Neuronal stem cell (in vitro differentiated cells): ENCODE results near the gene ZBTB2.

Source experiments
- DNase-seq: peaks from one replicate; pipeline ENCODE4 v3.0.0-alpha.2; 2013; ENCODE audit warnings: low spot score
- H2AFZ ChIP-seq: one replicate; pipeline ENCODE4 v1.6.1; 2013; ENCODE audit warnings: mild to moderate bottlenecking, low read length, inconsistent platforms
- H2AK5ac ChIP-seq: 2 replicates; pipeline ENCODE4 v1.6.1; 2013; ENCODE audit warnings: low read depth, mild to moderate bottlenecking, inconsistent platforms, low read length, moderate library complexity, mixed read lengths
- H2BK120ac ChIP-seq: 2 replicates; pipeline ENCODE4 v1.6.1; 2013; ENCODE audit warnings: low read depth, mild to moderate bottlenecking, inconsistent platforms, low read length, moderate library complexity, mixed read lengths
- H2BK12ac ChIP-seq: one replicate; pipeline ENCODE4 v1.6.1; 2013; ENCODE audit warnings: low read length, inconsistent platforms
- H2BK15ac ChIP-seq: 2 replicates; pipeline ENCODE4 v1.6.1; 2013; ENCODE audit warnings: mild to moderate bottlenecking, low read length, inconsistent platforms, mixed read lengths
- H2BK5ac ChIP-seq: one replicate; pipeline ENCODE4 v1.6.1; 2013; ENCODE audit warnings: inconsistent platforms, mild to moderate bottlenecking, low read length, moderate library complexity
- H3K14ac ChIP-seq: one replicate; pipeline ENCODE4 v1.6.1; 2013; ENCODE audit warnings: low read length, inconsistent platforms
- H3K18ac ChIP-seq: 2 replicates; pipeline ENCODE4 v1.6.1; 2013; ENCODE audit warnings: low read length, inconsistent platforms
- H3K23ac ChIP-seq: 2 replicates; pipeline ENCODE4 v1.6.1; 2013; ENCODE audit warnings: low read depth, mild to moderate bottlenecking, mixed read lengths, low read length, inconsistent platforms; ENCODE audit not compliant: poor library complexity
- H3K27ac ChIP-seq: replicated peaks from 3 replicates; pipeline ENCODE4 v1.5.1; 2013; ENCODE audit warnings: low read length, inconsistent platforms
- H3K27me3 ChIP-seq, 3 experiments: 2 replicates each; pipeline ENCODE4 v1.6.1; 2013; ENCODE audit warnings: low read length in 3 of 3, mild to moderate bottlenecking in 2 of 3, inconsistent platforms in 1 of 3, low read depth in 1 of 3, mixed read lengths in 1 of 3, moderate library complexity in 1 of 3; ENCODE audit not compliant: control insufficient read depth in 3 of 3, insufficient read depth in 3 of 3
- H3K36me3 ChIP-seq, 2 donors: replicated peaks in 1 of 2; 2 replicates each; pipeline ENCODE4 v1.6.1; 2013; ENCODE audit warnings: low read length in 2 of 2; ENCODE audit not compliant: control insufficient read depth in 2 of 2, insufficient read depth in 2 of 2
- H3K4ac ChIP-seq: 2 replicates; pipeline ENCODE4 v1.6.1; 2013; ENCODE audit warnings: inconsistent platforms, mild to moderate bottlenecking, low read length, moderate library complexity
- H3K4me1 ChIP-seq, 2 donors: 1 replicate in 1 of 2; 2 replicates in 1 of 2; pipeline ENCODE4 v1.6.1; 2013; ENCODE audit warnings: low read length in 2 of 2, low read depth in 1 of 2; ENCODE audit not compliant: control insufficient read depth in 2 of 2, insufficient read depth in 1 of 2
- H3K4me2 ChIP-seq: one replicate; pipeline ENCODE4 v1.6.1; 2013; ENCODE audit warnings: mild to moderate bottlenecking, low read length, inconsistent platforms; ENCODE audit not compliant: insufficient read depth, poor library complexity, severe bottlenecking
- H3K4me3 ChIP-seq, 2 donors: 2 replicates each; pipeline ENCODE4 v1.5.1; 2013; ENCODE audit warnings: low read length in 2 of 2, mild to moderate bottlenecking in 2 of 2, inconsistent platforms in 1 of 2, moderate library complexity in 1 of 2
- H3K79me1 ChIP-seq: one replicate; pipeline ENCODE4 v1.6.1; 2013; ENCODE audit warnings: low read depth, mild to moderate bottlenecking, inconsistent platforms, low read length, moderate library complexity
- H3K9ac ChIP-seq: one replicate; pipeline ENCODE4 v1.6.1; 2013; ENCODE audit warnings: mild to moderate bottlenecking, low read depth, low read length, inconsistent platforms; ENCODE audit not compliant: poor library complexity
- H3K9me3 ChIP-seq, 2 donors: replicated peaks in 1 of 2; 2 replicates each; pipeline versions ENCODE3 to v1.6.1; 2013; ENCODE audit warnings: low read length in 2 of 2, mild to moderate bottlenecking in 2 of 2, inconsistent platforms in 1 of 2, low read depth in 1 of 2, mixed read lengths in 1 of 2, moderate library complexity in 1 of 2; ENCODE audit not compliant: control insufficient read depth in 2 of 2, insufficient read depth in 1 of 2
- H4K8ac ChIP-seq: one replicate; pipeline ENCODE4 v1.6.1; 2013; ENCODE audit warnings: low read depth, mild to moderate bottlenecking, inconsistent platforms, low read length, moderate library complexity
- H4K91ac ChIP-seq: one replicate; pipeline ENCODE4 v1.6.1; 2013; ENCODE audit warnings: low read length, low read depth, mild to moderate bottlenecking, inconsistent platforms; ENCODE audit not compliant: poor library complexity
- WGBS, 2 donors: extraction: QIAGEN DNeasy Blood & Tissue Kit; methylation state at CpG; one replicate each; pipeline ENCODE4 v1.1.7; 2013; ENCODE audit warnings: missing lambda C conversion rate in 2 of 2, mixed read lengths in 1 of 2; ENCODE audit not compliant: insufficient read length in 2 of 2, insufficient replicate concordance in 1 of 2; ENCODE audit errors: extremely low coverage in 2 of 2; 5-methylcytosine and 5-hydroxymethylcytosine counted together

The ZBTB2 gene

DNA sequence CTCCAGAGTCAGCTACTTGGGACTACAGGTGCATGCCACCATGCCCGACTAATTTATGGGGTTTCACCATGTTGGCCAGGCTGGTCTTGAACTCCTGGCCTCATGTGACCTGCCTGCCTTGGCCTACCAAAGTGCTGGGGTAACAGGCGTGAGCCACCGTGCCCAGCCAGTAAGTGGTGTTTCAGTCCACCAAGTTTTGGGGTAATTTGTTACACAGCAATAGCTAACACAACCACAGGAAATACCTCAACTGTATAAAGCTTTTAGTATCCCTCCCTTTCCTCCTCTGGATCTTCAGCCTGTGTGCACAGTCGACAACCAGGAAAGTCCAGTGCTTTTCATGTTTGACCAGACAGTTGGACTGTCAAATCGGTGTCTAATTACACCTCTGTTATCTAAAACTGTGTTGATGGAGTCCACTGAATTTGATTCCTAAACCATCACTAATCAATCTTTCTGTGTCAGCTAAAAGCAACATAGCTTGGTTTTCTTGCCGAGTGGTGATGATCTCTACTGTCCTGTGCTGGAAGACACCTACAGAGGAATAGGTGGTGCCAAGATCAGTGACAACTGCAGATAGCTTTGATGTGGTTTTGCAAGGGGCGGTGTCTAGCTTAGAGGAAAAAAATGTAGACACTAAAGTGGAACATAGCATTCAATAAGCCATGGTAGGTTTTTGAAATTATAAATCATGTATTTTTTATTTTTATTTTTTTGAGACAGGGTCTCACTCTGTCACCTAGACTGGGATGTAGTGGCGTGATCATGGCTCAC, 22.2 kb upstream of the ZBTB2 start:
- H2BK12ac ChIP-seq, result no peak overlapping the region
- H4K8ac ChIP-seq, result no peak overlapping the region
- no peak overlapping the region for H2BK15ac ChIP-seq
- H4K91ac ChIP-seq, result no peak overlapping the region
- WGBS, 2 donors, result no CpG with 5 or more reads among the region's 8 CpGs
- no peak overlapping the region for H3K4me2 ChIP-seq
- DNase-seq, result no peak
- H3K23ac ChIP-seq, result no peak overlapping the region
- H3K36me3 ChIP-seq, result peaks cover 25 to 96% of the 10 kb centered on the region in 2 donors
- H3K9me3 ChIP-seq, result peaks cover 4 to 12% of the 10 kb centered on the region in 2 donors
- no peak overlapping the region for H3K18ac ChIP-seq
- no peak overlapping the region for H3K14ac ChIP-seq
- no peak overlapping the region for H2BK120ac ChIP-seq
- no peak overlapping the region for H3K9ac ChIP-seq
- no peak overlapping the region for H2AK5ac ChIP-seq
- no peaks in the 10 kb centered on the region for H3K4me1 ChIP-seq
- H3K27ac ChIP-seq, result no peak overlapping the region
- no peaks in the 10 kb centered on the region for H3K27me3 ChIP-seq
- H3K4me3 ChIP-seq, result no peak overlapping the region
- no peak overlapping the region for H3K4ac ChIP-seq
- no peaks in the 10 kb centered on the region for H3K79me1 ChIP-seq
- H2BK5ac ChIP-seq, result no peak overlapping the region
- H2AFZ ChIP-seq, result no peak overlapping the region

GRCh38 chr6:151412909-151413308, 21.6 kb upstream of the ZBTB2 start:
- Histone ChIP-seq H2AK5ac (no peak overlapping the region), H3K4me2 (no peak overlapping the region), H3K36me3 (peaks cover 25 to 96% of the 10 kb centered on the region in 2 donors), H3K4ac (no peak overlapping the region), H3K14ac (no peak overlapping the region), H4K91ac (no peak overlapping the region), H3K4me3 (no peak overlapping the region), H3K27me3 (no peaks in the 10 kb centered on the region), H3K79me1 (no peaks in the 10 kb centered on the region), H2BK120ac (no peak overlapping the region), H3K23ac (no peak overlapping the region), H4K8ac (no peak overlapping the region), H2AFZ (no peak overlapping the region), H3K9me3 (peaks cover 4 to 12% of the 10 kb centered on the region in 2 donors), H2BK12ac (no peak overlapping the region), H2BK5ac (no peak overlapping the region), H3K4me1 (no peaks in the 10 kb centered on the region), H3K9ac (no peak overlapping the region), H3K27ac (no peak overlapping the region), H3K18ac (no peak overlapping the region), H2BK15ac (no peak overlapping the region)
- DNase-seq, result no peak
- WGBS, 2 donors, result no CpG with 5 or more reads among the region's 3 CpGs

DNA sequence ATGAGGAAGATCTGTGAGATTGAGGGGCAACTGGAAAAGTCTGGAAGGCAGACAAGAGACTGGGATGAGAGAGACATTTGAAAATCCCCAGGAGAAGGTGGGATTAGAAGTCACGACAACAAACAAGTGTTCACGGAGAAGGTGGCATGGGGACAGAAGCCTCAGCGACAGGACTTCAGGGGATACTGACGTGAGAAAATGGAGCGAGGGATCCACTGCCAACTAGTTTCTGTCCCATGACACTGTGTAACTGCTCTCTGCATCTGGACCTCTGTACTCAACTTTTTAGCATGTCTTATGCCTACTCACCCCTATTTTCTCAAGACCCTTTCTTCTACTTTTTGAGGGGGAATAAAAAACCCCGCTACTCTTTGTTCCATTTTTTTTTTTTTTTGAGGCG, 18.3 kb upstream of the ZBTB2 start:
- H2BK15ac ChIP-seq, result no peak overlapping the region
- H3K79me1 ChIP-seq, result no peaks in the 10 kb centered on the region
- no peaks in the 10 kb centered on the region for H3K27me3 ChIP-seq
- H2BK12ac ChIP-seq, result no peak overlapping the region
- H3K4me2 ChIP-seq, result no peak overlapping the region
- no peak overlapping the region for H3K4me3 ChIP-seq
- no peak overlapping the region for H3K4ac ChIP-seq
- H3K9ac ChIP-seq, result no peak overlapping the region
- no peak overlapping the region for H4K91ac ChIP-seq
- no peak overlapping the region for H2AK5ac ChIP-seq
- no peak overlapping the region for H2BK120ac ChIP-seq
- no peak overlapping the region for H3K27ac ChIP-seq
- H3K18ac ChIP-seq, result no peak overlapping the region
- no peaks in the 10 kb centered on the region for H3K4me1 ChIP-seq
- H3K9me3 ChIP-seq, result peaks cover 4 to 12% of the 10 kb centered on the region in 2 donors
- no peak overlapping the region for H2AFZ ChIP-seq
- no CpG with 5 or more reads among the region's 7 CpGs for WGBS, 2 donors
- no peak overlapping the region for H4K8ac ChIP-seq
- H3K36me3 ChIP-seq, result peaks cover 21 to 97% of the 10 kb centered on the region in 2 donors
- DNase-seq, result no peak
- H2BK5ac ChIP-seq, result no peak overlapping the region
- H3K23ac ChIP-seq, result no peak overlapping the region
- H3K14ac ChIP-seq, result no peak overlapping the region

DNA sequence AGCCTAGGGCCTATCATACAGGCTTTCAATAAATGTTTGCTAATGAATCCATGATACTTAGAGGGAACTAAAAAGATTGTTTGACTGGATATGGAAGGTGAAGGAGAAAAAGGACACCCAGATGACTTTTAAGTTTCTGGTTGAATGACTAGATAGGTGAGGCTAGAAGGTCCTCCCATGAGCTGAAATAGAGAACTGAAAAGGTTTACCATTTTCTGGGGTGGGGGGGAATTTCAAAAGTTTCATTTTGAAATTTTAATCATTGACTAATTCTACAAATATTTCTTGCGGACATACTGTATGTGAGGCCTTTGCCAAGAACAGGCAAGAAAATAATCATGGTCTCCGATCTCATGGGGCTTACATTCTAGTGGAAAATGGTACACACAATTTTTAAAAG, 17.9 kb upstream of the ZBTB2 start:
- DNase-seq, result no peak
- no peaks in the 10 kb centered on the region for H3K4me1 ChIP-seq
- no peak overlapping the region for H2AK5ac ChIP-seq
- H4K91ac ChIP-seq, result no peak overlapping the region
- H3K18ac ChIP-seq, result no peak overlapping the region
- no CpG with 5 or more reads among the region's 2 CpGs for WGBS, 2 donors
- no peak overlapping the region for H3K23ac ChIP-seq
- H3K27ac ChIP-seq, result no peak overlapping the region
- H2BK12ac ChIP-seq, result no peak overlapping the region
- H2AFZ ChIP-seq, result no peak overlapping the region
- H3K4me2 ChIP-seq, result no peak overlapping the region
- H3K4me3 ChIP-seq, result no peak overlapping the region
- H3K36me3 ChIP-seq, result peaks cover 21 to 97% of the 10 kb centered on the region in 2 donors
- H2BK120ac ChIP-seq, result no peak overlapping the region
- no peaks in the 10 kb centered on the region for H3K79me1 ChIP-seq
- H3K4ac ChIP-seq, result no peak overlapping the region
- H2BK15ac ChIP-seq, result no peak overlapping the region
- no peaks in the 10 kb centered on the region for H3K27me3 ChIP-seq
- H3K14ac ChIP-seq, result no peak overlapping the region
- no peak overlapping the region for H2BK5ac ChIP-seq
- H4K8ac ChIP-seq, result no peak overlapping the region
- H3K9me3 ChIP-seq, result peaks cover 4 to 8% of the 10 kb centered on the region in 2 donors
- H3K9ac ChIP-seq, result no peak overlapping the region
